ENCODE data around the gene SUCLG2. TPM values are rescaled to one million over a fixed set of nuclear protein-coding genes. Genes with fewer than 3 reads are reported as not detected.

The SUCLG2 gene
- total and polyA plus RNA-seq, 12 donors: 28.3 to 122 (median 97.4) TPM

- DNase-seq (no peak), ATAC-seq (no peak)
- Histone ChIP-seq H3K27ac (no peak overlapping the region), H3K27me3 (no peaks in the 10 kb centered on the region), H3K9me3 (peaks cover 0 to 18% (median 0%) of the 10 kb centered on the region in 11 donors), H3K4me3 (no peak overlapping the region), H3K36me3 (no peaks in the 10 kb centered on the region), H3K4me1 (no peaks in the 10 kb centered on the region)
- 79 to 81% methylated on average over 6 of the region's 6 CpGs for WGBS, 2 donors
- intact Hi-C loops (cut with DNase I): no loop called here
- no peak for TF ChIP-seq CTCF (IDR thresholded peaks at IDR 0.05)
Measured at GRCh38 chr3:67325231-67325630, 329.2 kb downstream of the SUCLG2 start.
